Right forelimb (tissue), 1 donor: ENCODE results near the gene OR7D2.

Experiments used
- DNase-seq: peaks from one replicate; pipeline ENCODE4 v3.0.0-alpha.2; 2018

The OR7D2 gene

DNA sequence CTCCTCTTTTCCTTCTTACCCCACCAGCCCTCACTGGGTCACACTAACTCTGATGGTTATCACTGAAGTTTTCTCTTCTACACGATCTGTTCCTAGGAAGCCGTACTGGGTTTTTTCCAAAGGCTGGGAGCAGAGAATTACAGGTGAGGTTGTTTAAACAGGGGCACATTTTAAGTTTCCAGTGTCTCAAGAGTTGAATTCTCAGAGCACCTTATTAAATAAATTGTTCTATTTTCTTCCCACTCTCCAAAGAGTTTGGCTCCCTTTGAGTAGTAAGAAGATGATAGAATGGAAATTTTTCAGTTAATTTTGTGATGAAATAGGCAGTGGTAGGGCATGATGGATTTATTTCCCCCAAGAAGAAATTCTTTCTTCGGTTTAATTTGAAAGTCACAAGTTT, 40.7 kb downstream of the OR7D2 start, which contains the start of gene OR7D4:
Gene OR7D4 (minus strand): TSS at position 101 of the 400 bp plus-strand sequence. CDS start 4,752 bp downstream, outside the sequence.
- no peak for DNase-seq
